LHCN-M2 (cell line): ENCODE data around the gene CORO1C. TPM values are rescaled to one million over a fixed set of nuclear protein-coding genes. Genes with fewer than 3 reads are reported as not detected.

Source experiments
- DNase-seq: peaks from one replicate; pipeline ENCODE4 v3.0.0-alpha.2; 2012; ENCODE audit warnings: low read depth
- total RNA-seq: library from RNA; depleted of rRNA; stranded (reverse); fragments of >200 nt; gene quantifications from 2 replicates; pipeline ENCODE4 v1.2.3, GENCODE V29; 2014

CORO1C gene
- total RNA-seq, 1 experiment from 2014 or later = 172 TPM

DNA sequence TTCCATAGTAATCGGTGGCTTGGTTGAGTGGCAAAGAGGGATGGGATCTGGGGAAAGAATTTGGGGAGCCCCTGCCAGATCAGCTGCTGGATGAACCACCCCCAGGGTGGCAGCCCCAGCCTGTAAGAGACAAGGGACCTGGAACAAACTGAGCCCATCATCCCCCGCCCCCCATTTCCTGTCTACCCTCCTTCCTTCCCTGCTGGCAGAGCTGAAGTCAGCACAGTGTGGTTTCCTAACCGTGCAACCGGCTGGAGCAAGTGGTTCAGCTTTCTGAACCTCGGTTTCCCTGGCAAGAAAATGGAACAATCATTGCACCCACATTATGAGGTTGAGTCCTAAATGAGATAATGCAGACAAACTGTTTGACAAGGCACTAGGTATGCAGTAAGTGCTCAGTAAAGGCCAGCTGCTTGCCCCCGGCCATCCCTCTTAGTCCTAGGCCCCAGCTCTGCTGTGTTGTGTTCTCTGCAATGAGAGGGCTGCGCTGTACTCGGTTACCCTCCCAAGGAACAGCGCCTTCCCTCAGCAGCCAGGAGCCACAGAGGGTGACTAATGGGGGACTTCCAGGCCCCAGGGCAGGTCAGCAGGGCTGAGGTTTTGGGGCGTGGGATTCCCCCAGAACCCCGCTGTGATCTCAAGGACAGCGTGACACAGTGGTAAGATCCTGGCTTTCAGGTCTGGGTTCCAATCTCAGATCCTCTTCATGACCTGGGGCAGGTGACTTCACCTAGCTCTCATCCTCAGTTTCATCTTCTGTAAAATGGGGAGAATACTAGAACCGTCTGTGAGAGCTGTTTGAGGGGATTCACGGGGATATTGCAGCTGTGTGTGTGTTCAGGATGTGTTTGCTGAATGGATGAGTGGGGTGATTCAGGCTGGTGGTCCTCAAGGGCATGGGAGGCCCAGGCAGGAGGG lies 114.1 kb downstream of the CORO1C start:
- DNase-seq = no peak

DNA sequence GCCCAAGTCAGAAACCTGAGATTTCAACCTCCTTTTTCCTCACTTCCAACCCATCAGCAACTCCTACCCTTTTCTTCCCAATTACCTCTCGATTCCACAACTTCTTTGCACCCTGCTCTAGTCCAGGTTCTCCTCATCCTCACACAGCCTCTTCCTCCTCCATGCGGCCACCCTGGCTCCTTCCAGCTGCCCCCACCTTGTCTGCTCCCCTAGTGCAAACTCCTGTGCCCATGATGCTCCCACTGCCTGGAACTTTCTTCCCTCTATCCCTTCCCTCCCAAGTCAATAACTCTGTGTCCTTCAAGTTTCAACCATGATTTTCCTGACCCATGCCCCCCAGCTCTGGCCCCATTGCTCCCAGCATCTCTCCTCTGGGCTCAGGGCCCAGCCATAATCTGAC lies 115.0 kb downstream of the CORO1C start:
- no peak for DNase-seq

- DNase-seq = no peak
Measured at GRCh38 chr12:108615918-108616317, 115.4 kb downstream of the CORO1C start.

GRCh38 chr12:108614639-108615038 lies 116.7 kb downstream of the CORO1C start:
- no peak for DNase-seq

DNA sequence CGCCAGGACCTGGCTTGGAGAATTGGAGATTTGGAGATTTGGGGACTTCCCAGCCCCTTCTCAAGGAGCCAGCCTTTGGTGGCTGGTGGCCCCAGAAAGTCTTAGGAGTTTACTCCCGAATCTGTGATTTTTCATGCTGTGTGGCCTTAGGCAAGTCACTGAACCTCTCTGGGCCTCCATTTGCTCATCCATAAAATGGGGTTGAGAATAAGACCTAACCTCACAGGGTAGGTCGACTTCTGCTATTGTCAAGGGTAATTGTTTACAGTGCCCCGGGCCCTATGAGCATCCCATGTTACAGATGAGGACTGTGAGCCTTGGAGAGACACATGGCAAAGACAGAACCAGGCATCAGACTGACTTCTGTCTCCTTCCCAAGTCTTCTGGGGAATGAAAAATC lies 117.3 kb downstream of the CORO1C start:
- no peak for DNase-seq

GRCh38 chr12:108613548-108613947 lies 117.8 kb downstream of the CORO1C start:
- DNase-seq = no peak

GRCh38 chr12:108612788-108613282 lies 118.5 kb downstream of the CORO1C start:
- no peak for DNase-seq

DNA sequence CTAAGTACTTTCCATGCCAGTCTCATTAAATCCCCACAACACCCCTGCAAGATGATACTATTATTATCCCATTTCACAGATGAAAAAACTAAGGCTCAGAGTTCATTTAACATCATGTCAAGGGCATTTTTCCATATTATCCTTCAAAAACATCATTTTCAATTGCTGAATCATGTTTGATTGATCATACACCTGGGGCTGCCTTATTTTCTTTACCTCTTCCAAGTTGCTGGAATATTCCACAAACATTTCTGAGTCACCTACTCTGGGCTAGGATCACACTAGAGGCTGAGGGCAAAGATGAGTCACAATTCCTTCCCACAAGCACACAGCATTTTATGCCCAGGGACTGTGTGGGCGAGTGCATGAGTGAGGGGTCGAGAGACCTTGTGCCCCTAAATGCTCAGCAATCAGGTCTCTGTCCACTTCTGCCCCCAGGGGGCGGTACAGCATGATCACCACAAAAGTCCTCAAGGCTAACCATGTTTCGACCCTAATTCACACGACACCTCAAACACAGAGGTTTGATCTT lies 119.4 kb downstream of the CORO1C start:
- DNase-seq = peak; percentile 96

DNA sequence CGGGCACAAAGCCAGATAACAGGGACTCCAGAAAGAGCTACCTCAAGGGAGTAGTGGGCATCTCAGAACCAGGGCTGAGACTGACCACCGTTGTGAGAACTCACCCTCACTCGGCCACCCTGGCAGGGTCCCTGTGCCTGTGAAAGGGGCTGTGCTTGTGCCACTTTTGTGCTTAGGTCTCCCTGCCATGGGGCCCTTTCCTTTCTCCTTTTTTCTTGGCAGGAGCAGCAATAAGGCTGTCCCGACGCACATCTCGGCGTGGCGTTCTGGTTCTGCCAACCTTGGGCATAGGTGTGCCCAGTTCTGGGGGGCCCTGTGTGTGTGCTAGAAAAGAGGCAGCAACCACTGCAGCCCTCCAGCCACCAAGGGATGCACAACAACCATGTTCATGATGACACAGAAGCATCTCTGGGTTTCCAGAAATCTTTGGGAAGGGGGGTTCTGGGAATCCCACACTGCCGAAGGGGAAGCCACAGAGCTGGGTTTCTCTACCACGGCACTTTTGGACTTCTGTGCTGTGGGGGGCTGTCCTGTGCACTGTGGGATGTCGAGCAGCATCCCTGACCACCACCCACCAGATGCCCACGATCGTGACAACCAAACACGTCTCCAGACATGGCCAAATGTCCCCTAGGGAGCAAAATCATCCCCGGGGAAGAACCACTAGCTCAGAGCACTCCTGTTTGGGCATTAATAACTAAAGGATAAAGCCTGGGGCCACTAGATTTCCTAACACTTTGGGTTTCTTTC lies 120.3 kb downstream of the CORO1C start:
- no peak for DNase-seq

DNA sequence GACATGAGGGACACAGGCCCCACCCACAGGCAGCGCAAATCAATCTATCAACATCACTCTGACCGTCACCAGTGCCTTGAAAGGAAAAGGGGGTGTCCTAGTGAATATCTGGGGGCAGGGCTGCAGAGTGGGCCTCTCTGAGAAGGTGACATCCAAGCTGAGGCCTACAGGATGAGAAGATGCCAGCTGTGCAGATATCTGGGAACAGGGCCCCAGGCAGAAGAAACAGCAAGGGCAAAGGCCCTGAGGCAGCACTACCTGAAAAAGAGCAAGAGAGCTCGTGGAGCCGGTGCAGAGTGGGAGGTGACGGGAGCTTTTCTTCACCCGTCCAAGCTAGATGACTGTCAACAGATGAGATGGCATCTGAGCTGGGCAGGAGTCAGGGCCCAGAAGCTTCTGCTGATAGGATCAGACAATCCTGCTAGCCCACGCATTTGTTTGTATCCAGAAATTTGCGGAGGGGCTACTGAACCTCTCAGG lies 120.9 kb downstream of the CORO1C start:
- no peak for DNase-seq

DNA sequence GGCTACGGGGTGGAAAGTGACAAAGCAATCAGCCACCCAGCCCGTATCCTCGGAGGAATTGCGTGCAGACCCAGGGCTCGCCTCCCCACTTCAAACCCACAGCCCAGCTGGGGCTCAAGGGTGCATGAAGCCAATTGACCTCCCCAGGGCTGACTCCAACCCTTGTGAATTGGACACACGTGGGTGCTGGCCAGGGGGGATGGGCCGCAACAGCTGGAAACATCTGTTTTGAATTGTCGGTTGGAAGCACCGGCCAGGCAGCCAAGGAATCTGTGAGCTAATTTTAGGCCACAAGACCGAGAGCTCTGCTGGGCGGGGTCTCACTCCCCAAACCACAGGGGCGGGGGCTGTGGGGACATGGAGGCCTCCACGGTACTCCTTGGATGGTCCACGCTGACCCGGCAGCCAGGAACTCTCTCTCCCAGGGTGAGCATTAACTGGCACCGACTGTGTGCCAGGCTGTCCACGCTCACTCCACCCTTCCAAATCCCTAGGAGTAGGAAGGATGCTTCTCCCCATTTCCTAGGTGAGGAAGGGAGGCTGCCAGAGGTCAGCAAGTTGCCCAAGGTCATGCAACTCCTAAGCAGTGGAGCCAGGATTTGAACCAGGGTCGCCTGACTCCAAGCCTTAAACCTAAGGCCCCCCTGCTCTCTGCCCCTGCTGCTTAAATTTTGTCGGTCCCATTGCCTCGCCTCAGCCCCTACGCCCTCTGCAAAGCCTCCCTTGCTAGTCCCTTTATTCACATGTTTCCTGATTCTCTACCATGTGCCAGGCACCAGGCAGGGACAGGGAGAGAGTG lies 121.6 kb downstream of the CORO1C start:
- DNase-seq = peak; percentile 69

- DNase-seq = no peak
Measured at GRCh38 chr12:108608616-108609015, 122.7 kb downstream of the CORO1C start.

DNA sequence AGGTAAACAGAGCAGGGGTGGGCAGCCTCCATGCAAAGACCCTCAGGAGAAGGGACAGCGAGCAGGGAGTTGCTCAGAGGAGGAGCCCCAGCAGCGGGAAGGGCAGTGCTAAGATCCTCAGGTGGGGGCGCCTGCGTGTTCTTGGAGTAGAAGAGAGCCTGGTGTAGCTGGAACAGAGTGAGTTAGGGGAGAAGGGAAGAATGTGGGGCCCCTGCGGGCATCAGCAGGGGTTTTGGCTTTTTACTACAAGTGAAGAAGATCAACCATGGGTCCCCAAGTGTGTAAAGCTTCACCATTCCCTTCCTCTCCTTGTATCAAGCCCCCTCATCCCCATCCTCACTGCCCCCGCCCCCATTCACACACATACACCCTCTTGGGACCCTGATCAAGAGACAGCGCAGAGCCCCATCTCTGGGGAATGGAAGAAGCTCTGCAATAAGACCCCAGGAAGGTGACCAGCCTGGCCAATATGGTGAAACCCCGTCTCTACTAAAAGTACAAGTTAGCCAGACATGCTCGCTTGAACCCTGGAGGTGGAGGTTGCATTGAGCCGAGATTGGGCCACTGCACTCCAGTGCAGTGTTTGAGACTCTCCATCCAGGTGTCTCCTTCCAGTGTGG lies 123.2 kb downstream of the CORO1C start:
- DNase-seq = no peak

DNA sequence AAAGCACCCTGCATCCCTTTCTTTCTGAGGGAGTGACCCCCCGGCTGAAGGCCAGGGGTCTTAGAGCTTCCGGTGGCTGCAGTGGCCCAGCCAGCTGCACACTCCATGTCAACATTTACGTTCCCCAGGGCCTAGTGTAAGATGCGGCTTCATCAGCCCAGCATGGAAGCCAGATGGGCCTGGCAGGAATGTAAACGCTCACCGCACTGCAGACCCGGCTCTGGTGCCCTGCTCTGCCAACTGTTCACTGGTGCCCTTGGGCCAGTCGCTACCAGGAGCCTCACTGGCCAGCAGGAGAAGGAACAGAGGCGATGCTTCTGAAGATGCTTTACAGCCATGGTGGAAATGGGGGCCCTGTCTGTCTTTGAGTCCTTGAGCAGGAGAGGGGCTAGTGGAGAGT lies 124.8 kb downstream of the CORO1C start:
- DNase-seq = no peak

GRCh38 chr12:108605690-108606406 lies 125.5 kb downstream of the CORO1C start:
- no peak for DNase-seq

GRCh38 chr12:108605000-108605689 lies 126.2 kb downstream of the CORO1C start:
- peak; percentile 43 for DNase-seq

DNA sequence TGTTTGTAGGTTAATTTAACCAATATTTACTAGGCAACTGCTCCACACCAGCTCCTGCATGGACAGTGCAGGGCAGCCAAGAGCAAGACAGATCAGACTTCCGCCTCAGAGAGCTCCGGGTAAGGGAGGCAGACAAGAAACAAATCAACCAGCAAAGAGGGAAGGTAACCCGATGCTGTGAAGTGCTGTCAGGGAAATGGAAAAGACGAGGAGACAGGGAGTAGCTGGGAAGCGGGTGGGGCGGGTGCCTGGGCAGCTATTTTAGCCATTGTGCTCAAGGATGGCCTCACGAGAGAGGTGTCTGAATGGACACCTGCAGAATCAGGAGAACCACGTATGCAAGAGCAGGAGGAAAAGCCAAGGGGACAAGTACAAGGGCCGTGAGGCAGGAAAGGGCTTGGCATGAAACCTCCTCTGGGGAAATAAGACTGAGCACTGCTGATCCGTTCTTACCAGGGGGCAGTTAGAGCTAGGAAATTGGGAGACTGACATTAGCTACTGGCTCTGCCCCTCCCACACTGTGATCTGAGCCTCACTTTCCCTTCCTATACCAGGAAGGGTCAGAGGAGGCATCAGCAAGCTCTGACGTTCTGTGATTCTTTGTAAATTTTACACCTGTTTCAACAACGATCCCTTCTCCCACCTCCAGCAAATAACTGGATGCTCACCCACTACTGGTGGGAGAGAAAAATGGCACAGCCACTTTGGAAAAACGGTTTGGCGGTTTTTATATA lies 126.9 kb downstream of the CORO1C start:
- no peak for DNase-seq

- DNase-seq = no peak
Measured at GRCh38 chr12:108603743-108604142, 127.6 kb downstream of the CORO1C start.
